ENCODE measurements around the gene ADAMTS7. TPM values are rescaled to one million over a fixed set of nuclear protein-coding genes. Genes with fewer than 3 reads are reported as not detected.
"Not testable (repeated sequence)": the region's sequence is repeated elsewhere in the genome, so short reads cannot be mapped to it uniquely, and the experiment has no call there.

Gene ADAMTS7
- total and polyA plus RNA-seq, 10 donors: 0.47 to 15.0 (median 8.2) TPM

GRCh38 chr15:78752492-78753358 is 58.5 kb downstream of the ADAMTS7 start:
- 61 to 78% (median 73%) methylated on average over 14 to 24 of the region's 24 CpGs for WGBS, 5 donors
- Histone ChIP-seq H3K27me3 (replicated peaks in 1 of 7) (no peaks in the 10 kb centered on the region), H3K9me3 (no peaks in the 10 kb centered on the region), H3K4me1 (peaks cover 9 to 35% (median 20%) of the 10 kb centered on the region in 6 donors), H3K27ac (no peak overlapping the region), H3K4me3 (no peak overlapping the region), H3K36me3 (no peaks in the 10 kb centered on the region)
- DNase-seq: peak; percentile 67
- intact Hi-C loops (cut with DNase I; ENCODE audit: low total_unique reads): no loop called here
- TF ChIP-seq POLR2A (IDR thresholded peaks at IDR 0.05) (no peak), POLR2AphosphoS5 (IDR thresholded peaks at IDR 0.05) (peak in 1 of 3 donors; percentile 33)
- TF ChIP-seq, protein P1, sequence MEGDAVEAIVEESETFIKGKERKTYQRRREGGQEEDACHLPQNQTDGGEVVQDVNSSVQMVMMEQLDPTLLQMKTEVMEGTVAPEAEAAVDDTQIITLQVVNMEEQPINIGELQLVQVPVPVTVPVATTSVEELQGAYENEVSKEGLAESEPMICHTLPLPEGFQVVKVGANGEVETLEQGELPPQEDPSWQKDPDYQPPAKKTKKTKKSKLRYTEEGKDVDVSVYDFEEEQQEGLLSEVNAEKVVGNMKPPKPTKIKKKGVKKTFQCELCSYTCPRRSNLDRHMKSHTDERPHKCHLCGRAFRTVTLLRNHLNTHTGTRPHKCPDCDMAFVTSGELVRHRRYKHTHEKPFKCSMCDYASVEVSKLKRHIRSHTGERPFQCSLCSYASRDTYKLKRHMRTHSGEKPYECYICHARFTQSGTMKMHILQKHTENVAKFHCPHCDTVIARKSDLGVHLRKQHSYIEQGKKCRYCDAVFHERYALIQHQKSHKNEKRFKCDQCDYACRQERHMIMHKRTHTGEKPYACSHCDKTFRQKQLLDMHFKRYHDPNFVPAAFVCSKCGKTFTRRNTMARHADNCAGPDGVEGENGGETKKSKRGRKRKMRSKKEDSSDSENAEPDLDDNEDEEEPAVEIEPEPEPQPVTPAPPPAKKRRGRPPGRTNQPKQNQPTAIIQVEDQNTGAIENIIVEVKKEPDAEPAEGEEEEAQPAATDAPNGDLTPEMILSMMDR (IDR thresholded peaks at IDR 0.05 in 8 of 11, conservative IDR thresholded peaks at IDR 0.05 in 3 of 11): no peak

GRCh38 chr15:78751602-78751979 is 59.7 kb downstream of the ADAMTS7 start:
- Histone ChIP-seq H3K27ac (peak overlapping the region in 1 of 8 donors; percentile 75), H3K27me3 (replicated peaks in 1 of 7) (no peaks in the 10 kb centered on the region), H3K4me3 (no peak overlapping the region), H3K9me3 (no peaks in the 10 kb centered on the region), H3K4me1 (peaks cover 0 to 23% (median 9%) of the 10 kb centered on the region in 6 donors), H3K36me3 (no peaks in the 10 kb centered on the region)
- DNase-seq: peak; percentile 66
- TF ChIP-seq POLR2A (IDR thresholded peaks at IDR 0.05): no peak
- TF ChIP-seq, protein P1 (IDR thresholded peaks at IDR 0.05 in 8 of 11, conservative IDR thresholded peaks at IDR 0.05 in 3 of 11): no peak
- TF ChIP-seq POLR2AphosphoS5 (IDR thresholded peaks at IDR 0.05): no peak
- 74 to 87% (median 76%) methylated on average over 8 to 13 of the region's 13 CpGs for WGBS, 5 donors
- intact Hi-C loops (cut with DNase I; ENCODE audit: low total_unique reads): no loop called here

DNA sequence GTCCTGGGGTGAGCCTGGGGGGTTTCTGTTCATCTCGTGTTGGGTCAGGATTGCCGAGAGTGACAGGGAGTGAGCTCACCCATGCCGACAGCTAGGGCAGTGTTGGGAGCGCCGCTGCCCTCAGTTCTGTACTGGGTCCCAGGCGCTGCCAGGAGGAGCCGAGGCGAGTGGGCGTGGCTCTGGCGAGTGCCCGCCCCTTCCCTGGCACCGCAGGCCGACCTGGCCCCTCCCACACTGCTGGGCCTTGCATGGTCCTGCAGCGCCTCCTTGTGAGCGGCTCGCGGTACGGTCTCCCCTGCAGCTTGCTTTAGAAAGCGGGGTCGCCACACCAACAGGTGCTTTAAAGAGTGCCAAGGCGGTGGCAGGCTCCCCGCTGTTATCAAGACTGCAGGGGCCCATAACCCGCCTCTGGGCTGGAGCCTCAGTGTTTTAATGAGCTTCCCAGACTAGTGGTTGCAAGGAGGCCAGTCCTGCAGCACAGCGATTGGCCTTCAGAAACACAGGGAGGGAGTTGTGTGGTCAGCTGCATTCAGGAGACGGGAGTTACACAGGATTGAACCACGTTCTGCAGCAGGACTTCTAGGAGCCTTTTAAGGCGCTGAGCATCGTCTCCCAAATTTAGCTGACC is 60.2 kb downstream of the ADAMTS7 start:
- TF ChIP-seq, protein P1 (IDR thresholded peaks at IDR 0.05 in 8 of 11, conservative IDR thresholded peaks at IDR 0.05 in 3 of 11): peak in 9 of 11 experiments; percentile 53 to 93 (median 77)
- TF ChIP-seq POLR2AphosphoS5 (IDR thresholded peaks at IDR 0.05): peak in 1 of 3 donors; percentile 53

DNA sequence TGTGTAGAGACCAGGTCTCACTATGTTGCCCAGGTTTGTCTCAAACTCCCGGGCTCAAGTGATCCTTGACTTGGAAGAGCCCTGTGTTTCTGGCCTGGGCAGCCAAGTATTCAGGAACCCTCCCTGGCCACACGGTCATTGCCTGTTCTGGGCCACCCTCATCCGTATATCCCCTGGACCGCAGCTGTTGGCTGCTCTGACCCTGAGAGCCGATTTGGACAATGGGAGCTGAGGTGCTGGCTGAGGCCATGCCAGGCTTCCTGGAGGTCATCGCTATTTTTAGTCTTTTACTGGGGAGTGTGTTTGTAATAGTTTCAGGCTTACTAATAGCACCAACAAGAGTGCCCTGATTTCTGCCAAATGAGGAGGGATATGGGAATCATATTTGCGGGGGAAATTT is 60.7 kb downstream of the ADAMTS7 start:
- peak overlapping the region in 5 of 8 donors; percentile 28 to 75 (median 54) for H3K27ac ChIP-seq

More for the DNA sequence above, 60.2 kb downstream of the ADAMTS7 start:
- DNase-seq: peak; percentile 98
- intact Hi-C loops (cut with DNase I; ENCODE audit: low total_unique reads); H3K36me3 ChIP-seq; H3K27me3 ChIP-seq (replicated peaks in 1 of 7); H3K9me3 ChIP-seq: not testable (repeated sequence)
- Histone ChIP-seq H3K4me3 (peak overlapping the region in 2 of 8 donors; percentile 6 to 45), H3K27ac (peak overlapping the region in 5 of 8 donors; percentile 28 to 75 (median 54)), H3K4me1 (peaks cover 0 to 20% (median 6%) of the 10 kb centered on the region in 6 donors)
- 1 to 10% (median 6%) methylated on average over 11 to 28 of the region's 28 CpGs for WGBS, 5 donors

More for the DNA sequence above, 60.7 kb downstream of the ADAMTS7 start:
- no peaks in the 10 kb centered on the region for H3K9me3 ChIP-seq
- H3K36me3 ChIP-seq: no peaks in the 10 kb centered on the region
- no peaks in the 10 kb centered on the region for H3K27me3 ChIP-seq (replicated peaks in 1 of 7)
- TF ChIP-seq POLR2AphosphoS5 (IDR thresholded peaks at IDR 0.05): peak in 1 of 3 donors; percentile 10
- TF ChIP-seq, protein P1 (IDR thresholded peaks at IDR 0.05 in 8 of 11, conservative IDR thresholded peaks at IDR 0.05 in 3 of 11): no peak
- peak overlapping the region in 2 of 8 donors; percentile 6 to 45 for H3K4me3 ChIP-seq
- peaks cover 0 to 17% (median 6%) of the 10 kb centered on the region in 6 donors for H3K4me1 ChIP-seq
- DNase-seq: peak; percentile 70
- 39 to 80% (median 54%) methylated on average over 7 of the region's 7 CpGs for WGBS, 5 donors
- intact Hi-C loops (cut with DNase I; ENCODE audit: low total_unique reads): no loop called here
